Measurements from ENCODE around the gene MAD2L1BP.
A peak's percentile ranks its signal among the peaks of the same experiment; 100 is the strongest.
"Not testable (repeated sequence)": the region's sequence is repeated elsewhere in the genome, so short reads cannot be mapped to it uniquely, and the experiment has no call there.

MAD2L1BP gene

DNA sequence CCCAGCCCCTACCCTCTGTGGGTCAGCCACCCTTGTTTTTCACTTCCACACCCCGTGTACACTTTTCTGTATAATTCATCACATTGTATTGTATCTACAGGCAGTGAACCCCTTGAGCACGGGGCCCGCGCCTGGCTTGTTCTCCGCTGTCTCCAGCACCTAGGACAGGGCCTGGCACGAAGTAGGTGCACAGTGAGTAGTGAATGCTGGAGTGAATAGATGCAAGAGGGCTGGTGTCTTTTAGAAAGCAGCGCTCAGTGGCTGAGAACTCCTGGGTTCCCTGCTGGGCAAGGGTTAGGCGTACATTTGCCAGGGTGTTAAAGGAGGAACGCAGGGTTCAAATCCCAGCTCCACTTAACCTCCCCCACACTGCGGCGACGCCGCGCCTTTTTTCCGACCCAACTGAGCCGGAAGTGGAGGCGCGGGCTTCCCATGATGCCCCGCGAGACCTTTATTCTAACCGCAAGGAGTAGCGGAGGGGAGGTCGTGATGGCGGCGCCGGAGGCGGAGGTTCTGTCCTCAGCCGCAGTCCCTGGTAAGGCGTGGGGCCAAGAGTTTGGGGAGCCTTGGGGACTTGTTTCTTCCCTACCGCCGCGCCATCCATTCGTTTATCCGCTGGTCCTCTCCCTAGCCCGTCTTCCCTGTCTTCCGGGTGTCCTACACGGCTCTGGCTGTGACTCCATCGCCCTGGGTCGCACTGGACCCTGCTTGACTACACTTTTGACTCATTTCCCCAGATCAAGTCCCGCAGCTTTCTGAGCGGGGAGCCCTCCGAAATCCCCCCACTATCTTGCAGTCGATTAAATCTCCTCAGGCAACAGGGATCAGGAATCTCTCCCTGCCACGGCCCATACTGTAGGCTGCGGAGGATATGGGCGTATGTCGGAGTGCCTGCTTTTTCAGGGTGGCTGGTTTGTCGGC lies at the start of gene MAD2L1BP:
Gene MAD2L1BP (plus strand): TSS at position 454 of the 921 bp plus-strand sequence. CDS start 36 bp downstream, at position 490.
- DNase-seq, result peak; percentile 75

DNA sequence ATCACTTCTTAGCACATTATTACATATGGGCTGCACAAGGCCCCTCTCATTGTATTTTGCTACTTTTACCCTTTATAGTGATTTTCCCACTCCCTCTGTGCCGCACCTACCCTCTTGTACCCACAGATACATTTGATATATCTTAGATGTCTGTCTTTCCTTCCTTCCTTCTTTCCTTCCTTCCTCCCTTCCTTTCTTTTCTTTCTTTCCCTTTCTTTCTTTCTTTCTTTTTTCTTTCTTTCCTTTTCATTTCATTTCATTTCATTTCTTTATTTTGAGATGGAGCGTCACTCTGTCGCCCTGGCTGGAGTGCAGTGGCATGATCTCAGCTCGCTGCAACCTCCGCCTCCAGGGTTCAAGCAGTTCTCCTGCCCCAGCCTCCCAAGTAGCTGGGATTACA lies 47.4 kb upstream of the MAD2L1BP start:
- DNase-seq, result no peak

DNA sequence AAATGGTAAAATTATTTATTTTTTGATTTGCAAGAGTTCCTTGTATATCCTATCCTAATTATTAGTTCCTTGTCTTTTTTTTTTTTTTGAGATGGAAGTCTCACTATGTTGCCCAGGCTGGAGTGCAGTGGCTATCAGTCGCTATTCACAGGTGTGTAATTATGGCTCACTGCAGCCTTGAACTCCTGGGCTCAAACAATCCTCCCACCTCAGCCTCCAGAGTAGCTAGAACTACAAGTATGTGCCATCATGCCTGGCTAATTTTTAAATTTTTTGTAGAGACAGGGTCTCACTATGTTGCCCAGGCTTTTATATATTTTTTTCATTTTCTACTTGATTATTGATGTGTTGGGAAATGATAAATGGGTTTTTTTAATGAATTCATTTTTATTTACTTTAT lies 46.1 kb upstream of the MAD2L1BP start:
- DNase-seq, result not testable (repeated sequence)

DNA sequence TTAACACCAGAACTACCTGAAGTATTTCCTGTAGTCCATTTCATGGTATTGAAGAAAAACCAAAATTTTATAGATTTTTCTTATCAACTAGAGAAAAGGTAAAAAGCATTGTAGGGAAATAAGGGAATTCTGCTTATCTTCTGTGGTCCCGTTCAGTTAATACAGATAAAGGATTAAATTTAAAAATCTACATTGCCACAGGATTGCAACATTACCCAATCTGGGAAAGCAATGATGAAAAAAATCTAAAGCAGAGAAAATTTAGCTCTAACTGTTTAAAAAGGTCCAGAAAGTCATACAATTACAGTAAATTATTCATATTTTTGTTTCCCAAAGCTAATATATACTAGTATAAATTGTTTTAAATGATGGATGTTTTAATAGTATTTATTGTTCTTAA lies 41.7 kb upstream of the MAD2L1BP start:
- no peak for DNase-seq

DNA sequence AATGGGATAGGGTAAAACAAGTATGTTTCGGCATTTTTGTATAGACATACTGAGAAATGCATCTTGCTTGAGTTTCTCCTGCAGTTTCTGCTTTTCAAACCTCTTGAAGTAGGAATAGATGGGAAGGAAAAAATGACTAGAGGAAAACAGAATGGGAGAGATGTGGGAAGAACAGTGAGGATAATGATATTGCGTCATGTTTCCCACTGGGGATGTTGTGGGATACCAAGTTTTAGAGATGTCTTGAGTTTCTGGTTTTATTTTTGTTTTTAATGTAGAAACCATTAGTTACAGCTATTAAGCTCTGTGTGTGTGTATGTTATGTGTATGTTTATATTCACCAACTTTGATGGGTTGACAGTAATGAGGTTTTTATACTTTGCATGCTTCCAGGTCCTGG lies 35.0 kb upstream of the MAD2L1BP start:
- no peak for DNase-seq

DNA sequence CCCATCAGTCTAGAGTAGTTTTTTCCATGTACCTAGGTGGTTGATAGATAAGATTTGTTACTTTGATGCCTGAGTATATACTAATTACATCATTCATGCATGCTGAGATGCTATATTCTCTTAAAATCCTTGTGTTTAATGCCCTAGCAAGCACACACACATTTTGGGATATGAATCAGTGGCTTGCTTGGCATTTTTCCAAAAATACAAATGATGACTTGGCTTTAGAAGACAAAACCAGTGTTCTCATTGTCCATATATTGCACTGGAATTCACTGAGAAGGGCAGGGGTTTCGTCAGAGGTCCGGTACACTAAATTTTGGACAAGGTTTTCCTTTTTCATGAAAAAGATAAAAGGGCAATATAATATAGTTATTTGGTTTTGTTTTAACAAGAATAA lies 31.5 kb upstream of the MAD2L1BP start:
- DNase-seq, result no peak

DNA sequence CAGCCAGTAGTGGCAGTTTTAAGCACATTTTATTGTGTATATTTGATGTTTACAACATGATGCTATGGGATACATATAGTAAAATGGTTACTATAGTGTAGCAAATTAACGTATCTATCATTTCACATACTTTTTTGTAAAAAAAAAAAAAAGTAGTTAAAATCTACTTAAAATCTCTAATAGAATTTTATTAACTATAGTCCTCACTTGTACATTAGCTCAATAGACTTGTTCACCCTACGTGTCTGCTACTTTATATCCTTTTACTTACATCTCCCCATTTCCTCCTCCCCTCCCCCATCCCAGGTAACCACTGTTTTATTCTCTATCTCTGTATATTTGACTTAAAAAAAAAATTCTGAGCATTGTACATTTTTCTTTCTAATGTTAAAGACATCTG lies 29.6 kb upstream of the MAD2L1BP start:
- no peak for DNase-seq

DNA sequence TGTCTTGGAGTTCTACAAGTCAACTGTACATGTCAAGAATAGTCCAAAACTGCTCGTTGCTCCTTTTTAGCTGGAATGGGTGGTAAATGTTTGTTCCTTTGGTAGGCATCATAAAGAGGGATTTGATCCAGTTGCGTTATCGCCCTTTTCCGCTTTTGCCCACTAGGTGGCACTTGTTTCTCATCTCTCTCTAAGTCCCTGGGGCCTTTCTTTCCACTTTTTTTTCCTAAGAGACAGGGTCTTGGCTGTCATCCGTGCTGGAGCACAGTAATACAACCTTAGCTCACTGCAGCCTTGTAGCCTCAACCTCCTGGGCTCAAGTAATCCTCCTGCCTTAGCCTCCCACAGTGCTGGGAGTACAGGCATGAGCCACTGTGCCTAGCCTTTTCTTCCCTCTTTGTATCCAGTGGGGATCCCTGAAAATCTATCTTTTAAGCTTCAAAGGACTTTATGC lies 27.3 kb upstream of the MAD2L1BP start:
- DNase-seq, result peak; percentile 53

DNA sequence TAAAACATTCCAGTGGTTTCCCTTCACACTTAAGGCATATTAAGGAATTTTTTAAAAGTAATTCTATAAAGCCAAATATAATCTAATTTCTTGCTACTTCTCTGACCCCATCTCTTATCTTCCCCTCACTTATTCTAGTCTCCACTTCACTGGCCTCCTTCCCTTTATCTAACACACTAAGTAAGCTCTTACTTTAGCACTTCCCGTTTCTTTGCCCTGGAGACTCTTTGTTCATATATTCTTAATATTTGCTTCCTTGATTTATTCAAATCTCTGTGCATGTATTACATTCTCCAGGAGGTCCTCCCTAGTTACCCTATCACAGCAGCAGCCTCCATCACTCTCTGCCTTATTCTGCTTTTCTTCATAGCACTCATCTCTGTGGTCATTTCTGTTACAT lies 26.8 kb upstream of the MAD2L1BP start:
- no peak for DNase-seq

GRCh38 chr6:43609402-43609801 lies 26.2 kb upstream of the MAD2L1BP start:
- DNase-seq, result no peak

DNA sequence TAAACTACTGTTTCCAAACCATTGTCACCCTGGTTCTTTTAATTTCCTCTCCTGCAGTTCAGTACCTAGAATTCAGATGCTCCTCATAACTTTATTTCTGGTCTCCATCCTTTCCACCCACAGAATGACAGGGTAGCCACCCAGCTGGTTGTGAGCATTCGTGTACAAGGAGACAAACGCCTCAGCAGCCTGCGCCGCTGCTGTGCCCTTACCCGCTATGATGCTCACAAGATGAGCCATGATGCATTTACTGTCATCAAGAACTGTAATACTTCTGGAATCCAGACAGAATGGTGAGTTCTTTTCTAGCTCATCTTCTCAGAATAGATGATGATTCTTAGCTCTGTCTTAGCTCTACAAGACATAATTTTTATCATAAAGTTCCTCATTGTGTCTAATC lies 25.2 kb upstream of the MAD2L1BP start:
- DNase-seq, result no peak

DNA sequence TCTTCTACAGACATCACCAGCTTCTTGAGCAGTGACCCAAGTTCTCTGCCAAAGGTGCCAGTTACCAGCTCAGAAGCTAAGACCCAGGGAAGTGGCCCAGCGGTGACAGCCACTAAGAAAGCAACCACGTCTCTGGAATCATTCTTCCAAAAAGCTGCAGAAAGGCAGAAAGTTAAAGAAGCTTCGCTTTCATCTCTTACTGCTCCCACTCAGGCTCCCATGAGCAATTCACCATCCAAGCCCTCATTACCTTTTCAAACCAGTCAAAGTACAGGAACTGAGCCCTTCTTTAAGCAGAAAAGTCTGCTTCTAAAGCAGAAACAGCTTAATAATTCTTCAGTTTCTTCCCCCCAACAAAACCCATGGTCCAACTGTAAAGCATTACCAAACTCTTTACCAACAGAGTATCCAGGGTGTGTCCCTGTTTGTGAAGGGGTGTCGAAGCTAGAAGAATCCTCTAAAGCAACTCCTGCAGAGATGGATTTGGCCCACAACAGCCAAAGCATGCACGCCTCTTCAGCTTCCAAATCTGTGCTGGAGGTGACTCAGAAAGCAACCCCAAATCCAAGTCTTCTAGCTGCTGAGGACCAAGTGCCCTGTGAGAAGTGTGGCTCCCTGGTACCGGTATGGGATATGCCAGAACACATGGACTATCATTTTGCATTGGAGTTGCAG lies 21.8 kb upstream of the MAD2L1BP start:
- no peak for DNase-seq

- DNase-seq, result no peak
Observed at GRCh38 chr6:43614396-43614730, 21.3 kb upstream of the MAD2L1BP start.

DNA sequence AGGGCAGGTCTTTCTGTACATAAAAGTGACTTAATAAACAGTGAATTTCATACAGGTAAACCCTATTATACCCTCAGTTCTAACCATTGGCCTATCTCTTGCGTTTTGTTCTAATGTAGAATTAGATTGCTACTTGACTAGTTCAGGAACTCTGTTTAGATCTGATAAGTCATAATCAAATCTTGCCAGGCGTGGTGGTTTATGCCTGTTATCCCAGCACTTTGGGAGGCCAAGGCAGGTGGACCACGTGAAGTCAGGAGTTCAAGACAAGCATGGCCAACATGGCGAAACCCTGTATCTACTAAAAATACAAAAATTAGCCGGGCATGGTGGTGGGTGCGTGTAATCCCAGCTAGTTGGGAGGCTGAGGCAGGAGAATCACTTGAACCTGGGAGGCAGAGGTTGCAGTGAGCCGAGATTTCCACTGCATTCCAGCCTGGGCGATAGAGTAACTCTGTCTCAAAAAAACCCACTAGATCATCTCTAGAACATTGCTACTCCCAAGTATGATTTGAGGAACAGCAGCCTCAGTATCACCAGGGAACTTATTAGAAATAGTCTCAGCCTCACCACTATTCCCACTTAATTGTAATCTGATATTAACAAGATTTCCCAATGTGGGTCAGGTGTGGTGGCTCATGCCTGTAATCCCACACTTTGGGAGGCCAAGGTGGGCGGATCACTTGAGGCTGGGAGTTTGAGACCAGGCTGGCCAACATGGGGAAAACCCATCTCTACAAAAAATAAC lies 18.7 kb upstream of the MAD2L1BP start:
- DNase-seq, result no peak

DNA sequence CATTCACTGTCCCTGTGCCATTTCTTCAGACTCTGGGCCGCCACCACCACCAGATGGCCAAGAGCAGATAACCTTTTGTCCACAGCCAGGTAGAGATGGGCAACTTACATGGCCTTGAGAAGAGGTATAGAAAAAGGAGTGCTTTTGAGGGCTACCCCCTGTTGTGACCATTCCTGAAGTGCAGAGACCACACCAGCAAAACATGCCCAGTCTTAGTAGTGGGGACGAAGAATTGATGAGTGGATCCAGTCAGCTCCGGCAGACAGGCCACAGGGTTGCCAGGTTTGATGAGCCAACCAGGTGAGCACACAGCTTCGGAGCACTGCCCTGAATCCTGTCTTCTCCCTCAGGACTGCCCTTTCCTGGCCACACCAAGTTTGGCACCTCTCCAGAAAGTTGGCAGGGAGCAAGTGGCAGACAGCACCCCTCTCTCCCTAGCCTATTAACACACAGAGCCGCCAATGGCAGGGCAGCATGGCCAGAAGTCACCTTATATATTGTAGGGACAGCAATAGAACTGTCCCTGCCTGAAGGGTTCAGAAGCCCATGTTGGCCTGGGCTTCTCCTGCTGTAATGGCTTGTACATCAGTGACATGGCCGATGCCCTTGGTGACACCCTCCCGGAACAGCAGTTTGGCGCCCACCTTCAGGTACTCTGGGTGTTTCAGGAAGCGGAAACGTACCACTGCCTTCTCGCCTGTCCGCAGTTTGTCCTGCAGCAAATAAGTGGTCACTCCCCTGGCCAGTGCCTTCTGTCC lies 14.4 kb upstream of the MAD2L1BP start:
- DNase-seq, result no peak

GRCh38 chr6:43621836-43622180 lies 13.8 kb upstream of the MAD2L1BP start:
- DNase-seq, result no peak

DNA sequence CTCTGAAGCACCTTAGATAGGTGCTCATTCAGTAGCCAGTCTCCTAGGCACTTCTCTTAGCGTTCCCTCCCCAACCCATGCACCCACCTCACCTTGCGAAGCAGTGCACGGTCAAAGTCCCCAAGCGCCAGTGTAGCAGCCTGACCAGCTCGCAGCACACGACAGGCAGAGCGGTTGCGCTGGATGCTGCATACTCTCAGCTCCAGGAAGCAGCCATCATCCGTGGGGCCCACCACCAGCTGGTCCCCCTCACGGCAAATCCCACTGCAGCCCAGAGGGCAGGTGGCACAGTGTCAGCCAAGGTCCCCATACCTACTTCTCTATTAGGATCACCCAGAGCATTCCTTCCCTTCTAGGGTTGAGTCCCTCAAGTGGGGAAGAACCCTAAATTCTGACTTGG lies 13.1 kb upstream of the MAD2L1BP start:
- DNase-seq, result no peak

- no peak for DNase-seq
Observed at GRCh38 chr6:43623880-43624785, 11.5 kb upstream of the MAD2L1BP start.

DNA sequence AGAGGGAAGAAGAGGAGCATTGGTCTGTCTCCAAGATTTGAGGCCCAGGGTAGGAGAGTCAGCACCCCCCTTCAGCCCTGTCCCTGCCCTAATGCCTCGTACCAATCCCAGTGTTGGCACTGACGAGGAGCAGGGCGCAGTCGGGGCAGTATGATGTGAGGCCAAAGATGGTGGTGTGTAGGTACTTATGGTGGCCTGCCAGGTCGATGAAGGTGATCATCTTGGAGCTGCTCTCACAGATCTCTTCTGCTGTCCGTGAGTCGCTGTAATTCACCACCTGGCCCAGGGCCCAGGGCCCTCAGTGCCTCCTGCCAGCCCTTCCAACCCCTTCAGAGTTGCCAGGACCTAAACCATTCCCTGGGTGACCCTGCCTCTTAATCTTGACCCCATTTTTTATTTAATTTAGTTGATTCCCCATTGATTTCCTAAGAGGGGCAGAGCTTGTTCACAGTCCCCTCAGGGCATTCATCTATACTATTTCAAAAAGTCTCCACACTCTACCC lies 10.8 kb upstream of the MAD2L1BP start:
- DNase-seq, result no peak

- DNase-seq, result no peak
Observed at GRCh38 chr6:43625393-43625992, 10.1 kb upstream of the MAD2L1BP start.

Data from DMS79 (cell line).